IPS-18c (cell line): ENCODE data around the gene CRIM1.

ENCODE experiments used
- H3K4me3 ChIP-seq: 2 replicates; pipeline ENCODE4 v1.7.0; 2013; ENCODE audit warnings: low read depth, mild to moderate bottlenecking, low read length, moderate library complexity; ENCODE audit not compliant: insufficient read depth
- H3K9me3 ChIP-seq: one replicate; pipeline ENCODE4 v1.6.1; 2013; ENCODE audit warnings: mild to moderate bottlenecking, low read length, moderate library complexity; ENCODE audit not compliant: control insufficient read depth, insufficient read depth

Gene CRIM1

DNA sequence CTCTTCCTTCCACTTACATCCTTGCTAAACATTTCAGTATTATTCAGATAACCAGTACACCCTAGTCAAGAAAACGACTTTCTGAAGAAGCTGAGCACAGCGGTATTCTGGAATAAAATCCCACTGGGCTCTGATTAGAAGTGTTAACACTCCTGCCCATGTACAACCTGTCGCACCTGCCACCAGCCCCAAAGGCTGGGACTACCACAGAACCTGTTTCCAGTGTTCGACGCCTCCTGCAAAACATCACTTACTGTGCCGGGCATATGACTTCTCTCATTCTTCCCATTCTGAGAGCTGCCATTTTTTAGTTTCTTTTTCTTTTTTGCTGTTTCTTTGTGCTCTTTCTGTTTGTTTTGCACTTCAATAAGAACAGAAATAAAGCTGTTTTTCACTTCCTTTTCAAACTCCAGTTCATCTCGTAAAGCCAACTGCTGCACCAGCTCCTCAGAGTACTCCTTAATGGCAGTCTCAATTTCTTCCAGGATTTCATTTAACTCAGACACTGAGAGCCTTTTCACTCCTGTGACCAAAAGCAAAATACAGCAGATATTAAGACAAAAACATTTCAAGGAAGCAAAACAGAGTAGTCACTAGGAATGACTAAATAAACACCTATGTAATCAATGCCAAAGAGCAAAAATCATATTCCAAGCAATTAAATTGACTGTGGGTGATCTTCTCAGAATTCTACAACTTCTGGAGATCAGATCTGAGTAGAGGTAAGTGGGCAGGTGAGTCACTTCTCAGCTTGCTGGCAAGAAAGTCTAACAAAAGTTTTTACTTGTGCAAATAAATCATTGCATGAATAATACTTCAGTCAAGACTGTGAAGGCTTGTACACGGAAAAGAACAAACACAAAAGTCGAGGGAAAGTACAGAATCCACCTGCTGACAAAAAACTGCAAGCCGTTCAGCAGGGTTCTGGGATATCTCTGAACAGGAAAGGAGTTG is 223.0 kb downstream of the CRIM1 start:
- Histone ChIP-seq H3K4me3 (no peak overlapping the region), H3K9me3 (no peaks in the 10 kb centered on the region)

DNA sequence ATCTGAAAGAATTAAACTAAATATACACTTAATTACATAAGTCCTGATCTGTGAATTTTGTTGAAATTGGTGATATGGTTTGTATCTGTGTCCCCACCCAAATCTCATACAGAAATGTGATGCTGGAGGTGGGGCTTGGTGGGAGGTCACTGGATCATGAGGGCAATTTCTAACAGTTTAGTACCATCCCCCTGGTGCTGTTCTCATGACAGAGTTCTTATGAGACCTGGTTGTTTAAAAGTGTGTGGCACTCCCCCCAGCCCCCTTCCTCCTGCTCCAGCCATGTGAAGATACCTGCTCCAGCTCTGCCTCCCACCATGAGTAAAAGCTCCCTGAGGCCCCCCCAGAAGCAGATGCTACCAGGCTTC is 223.7 kb downstream of the CRIM1 start:
- no peaks in the 10 kb centered on the region for H3K9me3 ChIP-seq

DNA sequence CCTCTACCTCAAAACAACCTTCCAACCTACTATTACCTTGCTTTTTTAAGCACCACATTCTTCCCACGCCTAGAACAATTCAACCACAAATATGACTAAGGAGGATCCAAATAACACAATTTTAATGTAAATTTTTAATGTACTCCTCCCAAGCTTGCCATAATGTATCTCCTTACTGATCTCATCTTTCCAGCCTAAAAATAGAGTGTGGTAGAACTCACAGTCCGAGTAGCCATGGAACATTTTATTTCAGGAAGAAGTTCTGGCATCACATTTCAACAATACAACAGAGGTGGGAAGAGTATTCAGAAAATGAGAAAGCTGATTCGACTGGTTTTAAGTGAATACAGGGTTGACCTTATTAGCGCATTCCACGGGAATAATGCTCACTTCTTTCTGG is 227.0 kb downstream of the CRIM1 start:
- Histone ChIP-seq H3K9me3 (no peaks in the 10 kb centered on the region), H3K4me3 (no peak overlapping the region)

More for the DNA sequence above, 223.7 kb downstream of the CRIM1 start:
- H3K4me3 ChIP-seq = no peak overlapping the region

DNA sequence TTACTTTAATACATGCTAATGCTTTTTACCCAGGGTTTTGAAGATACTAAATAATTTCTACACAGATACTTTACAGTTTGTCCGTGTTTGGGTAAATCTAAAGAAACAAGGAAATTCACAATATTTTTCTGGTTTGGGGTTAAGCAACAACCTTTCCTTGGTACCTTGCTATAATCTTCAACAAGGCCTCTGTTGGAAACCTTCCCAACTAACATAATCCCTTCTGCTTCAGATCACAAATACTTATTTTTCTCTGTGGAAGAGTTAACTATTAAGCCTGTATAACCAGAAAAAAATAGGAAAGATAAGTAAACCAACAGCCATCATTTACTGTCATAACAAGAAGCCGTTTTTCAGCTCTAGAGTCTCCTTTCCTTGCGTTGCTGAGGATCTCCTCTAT is 227.4 kb downstream of the CRIM1 start:
- no peaks in the 10 kb centered on the region for H3K9me3 ChIP-seq

DNA sequence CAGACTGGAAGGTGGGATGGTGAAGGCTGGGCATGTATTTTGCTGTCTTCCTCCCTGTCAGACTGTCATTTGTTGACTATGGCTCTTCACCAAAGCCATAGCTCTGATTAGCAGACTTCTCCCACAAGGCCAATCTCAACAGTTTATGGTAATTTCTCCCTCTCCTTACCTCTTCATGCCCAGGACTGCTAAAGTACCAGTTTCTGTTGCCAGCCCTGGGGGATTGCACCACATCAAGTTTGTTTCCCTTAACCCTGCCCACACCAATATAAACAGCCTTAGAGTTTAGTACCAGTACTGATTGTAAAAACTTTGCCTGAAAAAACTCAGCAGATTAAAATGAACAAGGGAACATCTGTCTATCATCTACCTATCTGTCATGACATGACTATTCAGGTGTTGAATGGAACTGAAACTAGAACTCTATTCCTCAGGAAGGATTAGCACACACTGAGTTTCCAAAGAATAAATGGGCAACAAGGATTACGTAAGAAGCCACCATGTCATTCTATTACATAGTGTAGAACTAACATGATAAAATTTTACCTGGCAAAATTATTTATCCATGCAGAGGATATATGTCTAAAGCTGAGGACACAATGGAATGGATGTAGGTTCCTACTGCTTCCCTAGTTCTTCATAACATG is 228.7 kb downstream of the CRIM1 start:
- Histone ChIP-seq H3K4me3 (no peak overlapping the region), H3K9me3 (no peaks in the 10 kb centered on the region)

More for the DNA sequence above, 227.4 kb downstream of the CRIM1 start:
- H3K4me3 ChIP-seq = no peak overlapping the region

GRCh38 chr2:36586672-36587071 is 231.1 kb downstream of the CRIM1 start:
- no peaks in the 10 kb centered on the region for H3K9me3 ChIP-seq
- H3K4me3 ChIP-seq = no peak overlapping the region

GRCh38 chr2:36587101-36587500 is 231.5 kb downstream of the CRIM1 start:
- Histone ChIP-seq H3K4me3 (no peak overlapping the region), H3K9me3 (no peaks in the 10 kb centered on the region)

GRCh38 chr2:36587556-36587955 is 232.0 kb downstream of the CRIM1 start:
- Histone ChIP-seq H3K9me3 (no peaks in the 10 kb centered on the region), H3K4me3 (no peak overlapping the region)

- Histone ChIP-seq H3K4me3 (no peak overlapping the region), H3K9me3 (no peaks in the 10 kb centered on the region)
Observed at GRCh38 chr2:36589230-36589630, 233.7 kb downstream of the CRIM1 start.

DNA sequence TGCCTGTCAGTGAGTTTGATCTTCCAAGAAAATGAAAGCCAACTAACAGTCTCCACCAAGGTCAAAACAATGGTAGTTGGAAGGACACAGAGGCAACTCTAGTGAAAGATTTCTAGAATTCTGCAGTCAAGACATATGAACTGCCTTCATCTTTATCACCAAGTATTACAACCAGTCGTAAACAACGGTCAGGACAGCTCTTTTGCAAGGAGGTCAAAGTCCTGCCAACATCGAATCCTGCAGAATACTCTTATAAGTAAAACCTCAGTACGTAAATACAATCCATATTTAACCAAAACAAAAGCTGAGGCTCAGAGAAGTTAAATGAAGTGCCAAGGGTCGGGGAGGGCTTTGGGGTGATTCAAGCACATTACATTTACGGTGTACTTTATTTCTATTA is 239.3 kb downstream of the CRIM1 start:
- no peaks in the 10 kb centered on the region for H3K9me3 ChIP-seq
- H3K4me3 ChIP-seq = no peak overlapping the region

- H3K4me3 ChIP-seq = peak overlapping the region; percentile 46; the same call in 1 of the 2 replicates
Observed at GRCh38 chr2:36596397-36596796, 240.8 kb downstream of the CRIM1 start.

DNA sequence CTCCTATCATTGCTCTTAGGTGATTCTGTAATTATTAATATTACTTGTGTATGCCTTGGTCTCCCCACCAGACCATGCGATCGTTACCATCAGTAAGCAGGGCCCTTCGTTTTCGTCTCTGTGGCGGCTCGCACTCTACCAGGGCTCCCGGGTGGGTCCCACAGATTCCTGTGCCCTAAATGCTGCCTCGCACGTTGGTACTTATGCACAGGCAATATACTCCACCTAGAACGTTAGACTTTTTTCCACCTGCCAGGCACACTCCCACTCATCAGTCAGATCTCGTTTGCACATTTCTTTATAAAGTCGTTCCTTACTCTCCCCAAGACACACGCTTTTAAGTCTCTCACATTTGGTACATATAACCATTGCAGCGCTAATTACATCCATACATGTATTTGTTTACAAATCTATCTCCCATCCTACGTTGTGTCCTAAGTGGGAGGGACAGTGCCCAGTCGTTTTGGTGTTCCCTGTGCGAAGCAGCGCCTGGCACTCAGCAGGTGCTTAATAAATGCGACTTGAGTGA is 241.5 kb downstream of the CRIM1 start:
- Histone ChIP-seq H3K9me3 (no peaks in the 10 kb centered on the region), H3K4me3 (peak overlapping the region; percentile 46)

More at GRCh38 chr2:36596397-36596796, 240.8 kb downstream of the CRIM1 start:
- H3K9me3 ChIP-seq = no peaks in the 10 kb centered on the region

DNA sequence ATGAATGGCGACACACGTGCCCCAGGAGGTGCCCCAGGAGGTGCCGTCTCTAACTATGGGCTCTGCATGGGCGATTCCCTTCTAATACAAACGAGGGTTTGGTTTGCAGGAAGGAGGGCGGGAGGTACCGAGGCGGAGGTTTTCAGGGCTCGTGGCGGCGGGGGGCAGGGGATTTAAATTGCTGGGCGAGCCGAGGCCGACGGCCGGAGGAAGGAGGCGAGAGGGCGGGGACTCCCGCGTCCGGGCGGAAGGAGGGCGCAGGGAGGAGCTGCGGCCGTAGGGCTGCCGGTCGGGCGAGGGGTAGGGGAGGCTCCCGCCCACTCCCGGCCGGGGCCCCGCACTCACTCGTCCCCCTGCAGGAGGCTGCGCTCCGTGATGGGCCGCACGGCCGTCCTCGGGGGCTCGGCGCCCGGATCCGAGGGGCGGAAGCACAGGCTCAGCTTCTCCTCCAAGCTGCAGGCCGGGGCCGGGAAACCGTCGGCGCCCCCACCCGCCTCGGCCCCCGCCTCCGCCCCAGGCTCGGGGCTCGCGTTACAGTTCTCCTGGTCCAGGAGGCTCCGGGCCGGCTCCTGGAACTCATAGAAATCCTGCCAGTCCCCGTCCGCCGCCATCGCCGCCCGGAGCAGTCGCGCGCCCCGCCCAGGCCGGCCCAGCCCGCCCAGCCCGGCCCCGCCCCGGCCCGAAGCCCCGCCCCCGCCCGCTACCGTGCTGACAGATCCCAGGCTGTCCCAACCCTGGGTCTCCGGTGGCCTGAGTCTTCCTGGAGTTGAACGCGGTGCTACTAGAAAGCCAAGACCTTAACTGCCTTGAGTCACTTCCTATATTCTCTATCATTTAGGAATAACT is 242.2 kb downstream of the CRIM1 start, which contains the start of gene FEZ2:
Gene FEZ2, minus strand, starts transcription at position 637 of the 846 bp plus-strand sequence. Its CDS starts 26 bp downstream, at position 611.
- Histone ChIP-seq H3K9me3 (no peaks in the 10 kb centered on the region), H3K4me3 (peak within 1 kb of the TSS; percentile 47)
